Right lobe of liver (tissue), 6 donors: Measurements from ENCODE around the gene YOD1. TPM values are rescaled to one million over a fixed set of nuclear protein-coding genes. Genes with fewer than 3 reads are reported as not detected.

Experiments used
- ATAC-seq, 4 donors: fragments of 200-7000 bp; cut with Tn5 transposase; one replicate each; pipeline ENCODE4 v1.9.1; 2020; ENCODE audit warnings: mild to moderate bottlenecking in 4 of 4, moderate library complexity in 4 of 4
- DNase-seq, 3 donors: peaks; one replicate each; pipeline ENCODE4 v3.0.0-alpha.2; 2020
- H3K27ac ChIP-seq, 3 donors: fragments of 200-600 bp; one replicate each; pipeline ENCODE4 v1.8.0; 2022
- H3K27me3 ChIP-seq, 2 donors: fragments of 200-600 bp; one replicate each; pipeline ENCODE4 v1.8.0; 2022
- H3K36me3 ChIP-seq, 4 donors: fragments of 200-600 bp; sonication (generic) in 1 of 4; one replicate each; pipeline versions ENCODE4 v1.5.1 to v1.8.0; 2017 to 2022; ENCODE audit warnings: control low read depth in 1 of 4
- H3K4me1 ChIP-seq, 4 donors: fragments of 200-600 bp; sonication (generic) in 1 of 4; one replicate each; pipeline versions ENCODE4 v1.5.1 to v1.8.0; 2017 to 2022; ENCODE audit warnings: control low read depth in 1 of 4
- H3K4me3 ChIP-seq, 3 donors: fragments of 200-600 bp; one replicate each; pipeline ENCODE4 v1.8.0; 2022
- H3K9me3 ChIP-seq, 4 donors: fragments of 200-600 bp; sonication (generic) in 1 of 4; one replicate each; pipeline versions ENCODE4 v1.5.1 to v1.8.0; 2017 to 2022; ENCODE audit warnings: control low read depth in 1 of 4
- CTCF ChIP-seq, 4 donors: fragments of 200-600 bp in 3 of 4; fragments of 450-650 bp in 1 of 4; IDR thresholded peaks; one replicate each; pipeline versions ENCODE4 v1.5.1 to v1.8.0; 2016 to 2022; ENCODE audit warnings: antibody characterized with exemption in 4 of 4, mild to moderate bottlenecking in 2 of 4
- POLR2A ChIP-seq: fragments of 450-650 bp; IDR thresholded peaks from one replicate; pipeline ENCODE4 v1.6.1; 2017; ENCODE audit warnings: antibody characterized with exemption, mild to moderate bottlenecking
- WGBS: methylation state at CpG from one replicate; pipeline ENCODE4 v1.1.6; 2018; ENCODE audit warnings: low coverage, low lambda C conversion rate; ENCODE audit not compliant: insufficient coverage; ENCODE audit errors: missing lambda C conversion rate; 5-methylcytosine and 5-hydroxymethylcytosine counted together
- intact Hi-C, 2 donors: fragments of 100-400 bp; cut with DNase I; formaldehyde crosslinking; loops; one replicate each; pipeline versions ENCODE4 v1.11.2 to v1.14.1; 2022
- total RNA-seq, 6 experiments: library from RNA; depleted of rRNA in 2 of 6; stranded (reverse); fragments of >200 nt in 2 of 6; fragmentation: NEBNext Ultra II Directional in 3 of 6; extraction: Animal tissue kit (Norgen Biotek cat#: 25700) in 3 of 6; gene quantifications; one replicate each; pipeline versions ENCODE4 v1.1.0 to v1.2.4, GENCODE V29; 2016 to 2023
- donor health status: DM: no; HTN: yes; CAD: no.
- donor health status: DM: no; HTN: no; CAD: no.
- donor health status: DM: no; HTN: no; CAD: no.
- donor health status: DM: no; HTN: yes; CAD: no.
- donor health status: DM: no; HTN: yes; CAD: no.

Gene YOD1
- total RNA-seq, 6 experiments from 2014 or later: 3.0 to 4.8 (median 3.5) TPM

- no peaks in the 10 kb centered on the region for H3K9me3 ChIP-seq
- WGBS: 74% methylated on average over 3 of the region's 4 CpGs
- H3K27ac ChIP-seq: no peak overlapping the region
- no peak overlapping the region for H3K4me3 ChIP-seq
- peaks cover 0 to 19% (median 6%) of the 10 kb centered on the region in 4 donors for H3K36me3 ChIP-seq
- intact Hi-C loops: no loop called here
- ATAC-seq: peak in 1 of 4 donors; percentile 15
- TF ChIP-seq POLR2A: no peak
- TF ChIP-seq CTCF (IDR thresholded peaks at IDR 0.05): no peak
- no peak for DNase-seq
- no peaks in the 10 kb centered on the region for H3K27me3 ChIP-seq
- no peaks in the 10 kb centered on the region for H3K4me1 ChIP-seq
Measured at GRCh38 chr1:207059881-207060280, 8.9 kb upstream of the YOD1 start.

DNA sequence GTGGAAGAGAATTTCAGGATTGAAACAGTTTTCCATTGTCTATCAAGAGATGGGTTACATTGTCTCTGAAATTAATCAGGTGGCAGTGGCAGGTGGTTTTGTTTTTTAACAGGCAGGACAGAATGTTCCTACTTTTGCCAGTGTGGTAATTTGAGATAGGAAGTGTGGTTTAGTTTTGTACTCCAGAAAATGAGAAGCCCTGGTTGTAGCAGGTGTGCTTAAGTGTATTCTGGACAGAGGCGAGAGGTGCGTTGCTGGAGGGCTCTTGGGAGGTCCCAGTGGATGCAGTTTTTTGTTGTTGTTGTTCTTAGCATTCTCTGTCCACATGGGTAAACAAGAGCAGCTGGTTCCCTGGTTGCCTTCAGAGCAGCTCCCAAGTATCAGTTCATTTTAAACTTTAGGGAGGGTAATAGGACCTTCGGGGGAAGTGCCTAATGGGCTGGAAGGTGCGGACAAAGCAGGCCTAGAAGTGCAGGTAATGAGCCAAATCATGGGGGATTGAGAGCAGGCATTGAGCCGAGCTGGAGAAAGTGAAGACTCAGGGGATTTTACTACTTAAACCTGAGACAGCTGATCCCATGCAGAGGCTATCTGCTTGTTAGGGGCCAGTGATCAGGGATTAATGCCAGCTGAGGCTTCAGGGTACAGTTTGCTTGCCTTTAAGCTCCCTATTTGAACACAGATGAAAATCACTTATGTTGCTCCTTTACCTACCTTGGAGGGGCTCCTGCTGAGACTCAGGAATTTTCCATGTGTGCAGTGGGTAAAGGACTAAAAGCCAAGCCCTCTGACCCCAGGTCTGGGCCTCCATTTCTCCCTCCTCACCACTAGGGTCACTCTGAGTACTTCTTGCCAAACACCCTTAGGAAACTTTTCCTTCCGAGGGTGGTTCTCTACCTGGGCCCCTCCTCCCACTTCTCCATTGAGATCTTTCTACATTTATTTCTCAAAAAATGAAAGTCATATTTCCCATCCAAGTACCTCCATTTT lies 8.2 kb upstream of the YOD1 start:
- Histone ChIP-seq H3K4me1 (no peaks in the 10 kb centered on the region), H3K4me3 (no peak overlapping the region), H3K27ac (no peak overlapping the region), H3K9me3 (no peaks in the 10 kb centered on the region), H3K27me3 (no peaks in the 10 kb centered on the region), H3K36me3 (peaks cover 0 to 18% (median 6%) of the 10 kb centered on the region in 4 donors)
- intact Hi-C loops: no loop called here
- ATAC-seq (no peak), DNase-seq (no peak)
- TF ChIP-seq CTCF (IDR thresholded peaks at IDR 0.05): no peak
- no peak for TF ChIP-seq POLR2A
- WGBS: 69% methylated on average over 4 of the region's 6 CpGs

GRCh38 chr1:207058252-207058651 lies 7.2 kb upstream of the YOD1 start:
- intact Hi-C loops: no loop called here
- H3K27ac ChIP-seq: no peak overlapping the region
- WGBS: 92% methylated on average over 4 of the region's 4 CpGs
- ATAC-seq: no peak
- H3K4me1 ChIP-seq: no peaks in the 10 kb centered on the region
- no peak for DNase-seq
- TF ChIP-seq POLR2A (no peak), CTCF (IDR thresholded peaks at IDR 0.05) (no peak)
- no peaks in the 10 kb centered on the region for H3K9me3 ChIP-seq
- peaks cover 0 to 15% (median 5%) of the 10 kb centered on the region in 4 donors for H3K36me3 ChIP-seq
- H3K4me3 ChIP-seq: no peak overlapping the region
- H3K27me3 ChIP-seq: no peaks in the 10 kb centered on the region

DNA sequence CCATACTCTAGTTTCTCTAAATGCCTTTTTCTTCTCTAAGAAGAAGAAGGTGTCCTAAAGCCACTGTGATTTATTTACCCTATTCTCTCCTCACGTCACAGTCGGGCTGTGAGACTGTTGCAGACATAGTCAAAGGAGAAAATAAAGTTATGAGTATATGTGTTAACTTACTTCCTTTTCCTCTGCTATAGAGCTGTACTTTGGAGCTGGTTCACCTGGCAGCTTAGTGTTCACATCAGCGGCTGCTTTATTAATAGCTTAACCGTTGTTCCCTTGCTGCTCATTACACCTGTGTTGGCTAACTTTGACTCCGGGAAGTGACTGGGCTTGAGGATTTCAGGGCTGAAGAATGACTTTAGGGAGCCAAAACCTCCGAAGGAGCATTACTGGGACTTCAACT lies 5.7 kb upstream of the YOD1 start:
- Histone ChIP-seq H3K4me1 (peaks cover 0 to 7% (median under 1%) of the 10 kb centered on the region in 4 donors), H3K9me3 (no peaks in the 10 kb centered on the region), H3K27ac (no peak overlapping the region), H3K4me3 (no peak overlapping the region), H3K27me3 (no peaks in the 10 kb centered on the region), H3K36me3 (peaks cover 0 to 4% (median 0%) of the 10 kb centered on the region in 4 donors)
- DNase-seq (no peak), ATAC-seq (no peak)
- intact Hi-C loops: no loop called here
- TF ChIP-seq CTCF (IDR thresholded peaks at IDR 0.05) (no peak), POLR2A (no peak)
- WGBS: 51% methylated on average over 6 of the region's 6 CpGs
